ENCODE data around the gene DMRTC2. TPM values are rescaled to one million over a fixed set of nuclear protein-coding genes. Genes with fewer than 3 reads are reported as not detected.

The DMRTC2 gene
- total and polyA plus RNA-seq, 9 of the 15 experiments (the other 6 are each of a cell fraction or from before 2014, with no cell fraction given) = 0.03 TPM; not detected in 8

DNA sequence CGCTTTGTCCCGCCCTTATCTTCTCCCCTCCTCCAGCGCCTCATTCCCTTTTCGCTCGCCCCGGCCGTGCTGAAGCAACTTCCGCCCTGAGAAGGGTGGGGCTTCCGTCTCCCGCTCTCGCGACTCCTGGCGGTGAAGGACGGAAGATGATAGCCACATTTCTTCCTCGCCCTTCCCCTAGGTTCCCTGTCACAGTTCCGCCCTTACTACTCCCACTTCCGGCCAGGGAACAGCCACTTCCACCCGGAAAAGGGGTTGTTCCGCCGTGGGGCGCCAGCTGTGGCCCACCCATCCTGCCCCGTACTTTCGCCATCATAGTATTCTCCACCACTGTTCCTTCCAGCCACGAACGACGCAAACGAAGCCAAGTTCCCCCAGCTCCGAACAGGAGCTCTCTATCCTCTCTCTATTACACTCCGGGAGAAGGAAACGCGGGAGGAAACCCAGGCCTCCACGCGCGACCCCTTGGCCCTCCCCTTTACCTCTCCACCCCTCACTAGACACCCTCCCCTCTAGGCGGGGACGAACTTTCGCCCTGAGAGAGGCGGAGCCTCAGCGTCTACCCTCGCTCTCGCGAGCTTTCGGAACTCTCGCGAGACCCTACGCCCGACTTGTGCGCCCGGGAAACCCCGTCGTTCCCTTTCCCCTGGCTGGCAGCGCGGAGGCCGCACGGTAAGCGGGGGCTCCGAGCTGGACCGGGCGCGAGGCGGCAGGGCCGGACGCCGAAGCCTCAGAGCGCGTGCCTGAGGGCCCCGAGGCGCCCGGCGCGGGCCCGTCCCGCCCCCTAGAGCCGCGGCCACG is 15.0 kb downstream of the DMRTC2 start, which contains the start of gene RPS19 (continued):
- TF ChIP-seq, protein P1, sequence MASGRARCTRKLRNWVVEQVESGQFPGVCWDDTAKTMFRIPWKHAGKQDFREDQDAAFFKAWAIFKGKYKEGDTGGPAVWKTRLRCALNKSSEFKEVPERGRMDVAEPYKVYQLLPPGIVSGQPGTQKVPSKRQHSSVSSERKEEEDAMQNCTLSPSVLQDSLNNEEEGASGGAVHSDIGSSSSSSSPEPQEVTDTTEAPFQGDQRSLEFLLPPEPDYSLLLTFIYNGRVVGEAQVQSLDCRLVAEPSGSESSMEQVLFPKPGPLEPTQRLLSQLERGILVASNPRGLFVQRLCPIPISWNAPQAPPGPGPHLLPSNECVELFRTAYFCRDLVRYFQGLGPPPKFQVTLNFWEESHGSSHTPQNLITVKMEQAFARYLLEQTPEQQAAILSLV (tag; IDR thresholded peaks at IDR 0.05) = no peak
- TF ChIP-seq ZNF316 (IDR thresholded peaks at IDR 0.05) (peak; percentile 10; the same call in 1 of the 2 replicates), ZNF324 (CRISPR knock-in tag; IDR thresholded peaks at IDR 0.05) (no peak), SETDB1 (IDR thresholded peaks at IDR 0.05; ENCODE audit: low read length) (peak; percentile 67), ZNF766 (CRISPR knock-in tag; conservative IDR thresholded peaks at IDR 0.05) (peak; percentile 84; the same call in 1 of the 2 replicates), POLR3G (IDR thresholded peaks at IDR 0.05; ENCODE audit: extremely low read depth, insufficient read length, insufficient replicate concordance) (no peak), MIER1 (IDR thresholded peaks at IDR 0.05; ENCODE audit: low read depth) (no peak)
- TF ChIP-seq, protein P2, sequence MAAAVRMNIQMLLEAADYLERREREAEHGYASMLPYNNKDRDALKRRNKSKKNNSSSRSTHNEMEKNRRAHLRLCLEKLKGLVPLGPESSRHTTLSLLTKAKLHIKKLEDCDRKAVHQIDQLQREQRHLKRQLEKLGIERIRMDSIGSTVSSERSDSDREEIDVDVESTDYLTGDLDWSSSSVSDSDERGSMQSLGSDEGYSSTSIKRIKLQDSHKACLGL (CRISPR knock-in tag; IDR thresholded peaks at IDR 0.05; ENCODE audit: borderline replicate concordance, poor library complexity, severe bottlenecking) = peak; percentile 90
- TF ChIP-seq, protein P3, sequence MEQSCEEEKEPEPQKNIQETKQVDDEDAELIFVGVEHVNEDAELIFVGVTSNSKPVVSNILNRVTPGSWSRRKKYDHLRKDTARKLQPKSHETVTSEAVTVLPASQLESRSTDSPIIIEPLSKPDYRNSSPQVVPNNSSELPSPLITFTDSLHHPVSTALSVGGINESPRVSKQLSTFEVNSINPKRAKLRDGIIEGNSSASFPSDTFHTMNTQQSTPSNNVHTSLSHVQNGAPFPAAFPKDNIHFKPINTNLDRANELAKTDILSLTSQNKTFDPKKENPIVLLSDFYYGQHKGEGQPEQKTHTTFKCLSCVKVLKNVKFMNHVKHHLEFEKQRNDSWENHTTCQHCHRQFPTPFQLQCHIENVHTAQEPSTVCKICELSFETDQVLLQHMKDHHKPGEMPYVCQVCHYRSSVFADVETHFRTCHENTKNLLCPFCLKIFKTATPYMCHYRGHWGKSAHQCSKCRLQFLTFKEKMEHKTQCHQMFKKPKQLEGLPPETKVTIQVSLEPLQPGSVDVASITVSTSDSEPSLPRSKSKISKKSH (CRISPR knock-in tag; IDR thresholded peaks at IDR 0.05) = no peak
- TF ChIP-seq, protein P4, sequence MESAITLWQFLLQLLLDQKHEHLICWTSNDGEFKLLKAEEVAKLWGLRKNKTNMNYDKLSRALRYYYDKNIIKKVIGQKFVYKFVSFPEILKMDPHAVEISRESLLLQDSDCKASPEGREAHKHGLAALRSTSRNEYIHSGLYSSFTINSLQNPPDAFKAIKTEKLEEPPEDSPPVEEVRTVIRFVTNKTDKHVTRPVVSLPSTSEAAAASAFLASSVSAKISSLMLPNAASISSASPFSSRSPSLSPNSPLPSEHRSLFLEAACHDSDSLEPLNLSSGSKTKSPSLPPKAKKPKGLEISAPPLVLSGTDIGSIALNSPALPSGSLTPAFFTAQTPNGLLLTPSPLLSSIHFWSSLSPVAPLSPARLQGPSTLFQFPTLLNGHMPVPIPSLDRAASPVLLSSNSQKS (CRISPR knock-in tag; IDR thresholded peaks at IDR 0.05) = no peak
- TF ChIP-seq, protein P5, sequence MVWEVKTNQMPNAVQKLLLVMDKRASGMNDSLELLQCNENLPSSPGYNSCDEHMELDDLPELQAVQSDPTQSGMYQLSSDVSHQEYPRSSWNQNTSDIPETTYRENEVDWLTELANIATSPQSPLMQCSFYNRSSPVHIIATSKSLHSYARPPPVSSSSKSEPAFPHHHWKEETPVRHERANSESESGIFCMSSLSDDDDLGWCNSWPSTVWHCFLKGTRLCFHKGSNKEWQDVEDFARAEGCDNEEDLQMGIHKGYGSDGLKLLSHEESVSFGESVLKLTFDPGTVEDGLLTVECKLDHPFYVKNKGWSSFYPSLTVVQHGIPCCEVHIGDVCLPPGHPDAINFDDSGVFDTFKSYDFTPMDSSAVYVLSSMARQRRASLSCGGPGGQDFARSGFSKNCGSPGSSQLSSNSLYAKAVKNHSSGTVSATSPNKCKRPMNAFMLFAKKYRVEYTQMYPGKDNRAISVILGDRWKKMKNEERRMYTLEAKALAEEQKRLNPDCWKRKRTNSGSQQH (CRISPR knock-in tag; IDR thresholded peaks at IDR 0.05) = peak; percentile 86; the same call in 1 of the 2 replicates
- TF ChIP-seq, protein P6, sequence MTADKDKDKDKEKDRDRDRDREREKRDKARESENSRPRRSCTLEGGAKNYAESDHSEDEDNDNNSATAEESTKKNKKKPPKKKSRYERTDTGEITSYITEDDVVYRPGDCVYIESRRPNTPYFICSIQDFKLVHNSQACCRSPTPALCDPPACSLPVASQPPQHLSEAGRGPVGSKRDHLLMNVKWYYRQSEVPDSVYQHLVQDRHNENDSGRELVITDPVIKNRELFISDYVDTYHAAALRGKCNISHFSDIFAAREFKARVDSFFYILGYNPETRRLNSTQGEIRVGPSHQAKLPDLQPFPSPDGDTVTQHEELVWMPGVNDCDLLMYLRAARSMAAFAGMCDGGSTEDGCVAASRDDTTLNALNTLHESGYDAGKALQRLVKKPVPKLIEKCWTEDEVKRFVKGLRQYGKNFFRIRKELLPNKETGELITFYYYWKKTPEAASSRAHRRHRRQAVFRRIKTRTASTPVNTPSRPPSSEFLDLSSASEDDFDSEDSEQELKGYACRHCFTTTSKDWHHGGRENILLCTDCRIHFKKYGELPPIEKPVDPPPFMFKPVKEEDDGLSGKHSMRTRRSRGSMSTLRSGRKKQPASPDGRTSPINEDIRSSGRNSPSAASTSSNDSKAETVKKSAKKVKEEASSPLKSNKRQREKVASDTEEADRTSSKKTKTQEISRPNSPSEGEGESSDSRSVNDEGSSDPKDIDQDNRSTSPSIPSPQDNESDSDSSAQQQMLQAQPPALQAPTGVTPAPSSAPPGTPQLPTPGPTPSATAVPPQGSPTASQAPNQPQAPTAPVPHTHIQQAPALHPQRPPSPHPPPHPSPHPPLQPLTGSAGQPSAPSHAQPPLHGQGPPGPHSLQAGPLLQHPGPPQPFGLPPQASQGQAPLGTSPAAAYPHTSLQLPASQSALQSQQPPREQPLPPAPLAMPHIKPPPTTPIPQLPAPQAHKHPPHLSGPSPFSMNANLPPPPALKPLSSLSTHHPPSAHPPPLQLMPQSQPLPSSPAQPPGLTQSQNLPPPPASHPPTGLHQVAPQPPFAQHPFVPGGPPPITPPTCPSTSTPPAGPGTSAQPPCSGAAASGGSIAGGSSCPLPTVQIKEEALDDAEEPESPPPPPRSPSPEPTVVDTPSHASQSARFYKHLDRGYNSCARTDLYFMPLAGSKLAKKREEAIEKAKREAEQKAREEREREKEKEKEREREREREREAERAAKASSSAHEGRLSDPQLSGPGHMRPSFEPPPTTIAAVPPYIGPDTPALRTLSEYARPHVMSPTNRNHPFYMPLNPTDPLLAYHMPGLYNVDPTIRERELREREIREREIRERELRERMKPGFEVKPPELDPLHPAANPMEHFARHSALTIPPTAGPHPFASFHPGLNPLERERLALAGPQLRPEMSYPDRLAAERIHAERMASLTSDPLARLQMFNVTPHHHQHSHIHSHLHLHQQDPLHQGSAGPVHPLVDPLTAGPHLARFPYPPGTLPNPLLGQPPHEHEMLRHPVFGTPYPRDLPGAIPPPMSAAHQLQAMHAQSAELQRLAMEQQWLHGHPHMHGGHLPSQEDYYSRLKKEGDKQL (CRISPR knock-in tag; IDR thresholded peaks at IDR 0.05; ENCODE audit: borderline replicate concordance) = no peak
